Motor neuron (in vitro differentiated cells): ENCODE results near the gene PPP1R12C. TPM values are rescaled to one million over a fixed set of nuclear protein-coding genes. Genes with fewer than 3 reads are reported as not detected.

Source experiments
- ATAC-seq, 8 experiments: fragments of 200-7000 bp; cut with Tn5 transposase; replicated peaks in 6 of 8; 2 replicates each; pipeline ENCODE4 v1.8.0; 2021; ENCODE audit warnings: mild to moderate bottlenecking in 8 of 8, moderate library complexity in 8 of 8
- H3K27ac ChIP-seq, 2 donors: fragments of 250-450 bp; sonication (Bioruptor Pico); 2 replicates each; pipeline ENCODE4 v1.9.0; 2021; ENCODE audit warnings: antibody characterized with exemption in 2 of 2, mild to moderate bottlenecking in 2 of 2, moderate library complexity in 1 of 2
- H3K4me1 ChIP-seq, 2 donors: fragments of 250-450 bp; sonication (Bioruptor Pico); replicated peaks in 1 of 2; 2 replicates each; pipeline ENCODE4 v1.6.1; 2021; ENCODE audit warnings: antibody characterized with exemption in 2 of 2, mild to moderate bottlenecking in 2 of 2, moderate library complexity in 1 of 2
- H3K4me3 ChIP-seq, 5 donors: fragments of 250-450 bp; sonication (Bioruptor Pico); 2 replicates each; pipeline ENCODE4 v1.9.0; 2021; ENCODE audit warnings: antibody characterized with exemption in 5 of 5, mild to moderate bottlenecking in 5 of 5, moderate library complexity in 4 of 5
- WGBS, 10 experiments: fragments of 450-650 bp; shearing (Covaris generic); methylation state at CpG; one replicate each; pipeline ENCODE4 v1.0.0; 2022; 5-methylcytosine and 5-hydroxymethylcytosine counted together
- in situ Hi-C, 9 experiments: fragments of 400-800 bp; cut with MboI; loops; one replicate each; pipeline ENCODE4 v1.15.0; 2021; ENCODE audit warnings: low sequenced_read_pairs in 9 of 9, low pct_unique_long_range_greater_than_20kb in 2 of 9; ENCODE audit not compliant: unreplicated experiment in 9 of 9
- total RNA-seq, 8 experiments: library from RNA; unstranded; fragments of 300-600 nt; gene quantifications; 2 replicates each; pipeline versions ENCODE4 v1.2.3 to v1.2.4, GENCODE V29; 2022

Gene PPP1R12C
- total RNA-seq, 8 experiments from 2014 or later, result 16.6 to 66.3 (median 36.7) TPM

DNA sequence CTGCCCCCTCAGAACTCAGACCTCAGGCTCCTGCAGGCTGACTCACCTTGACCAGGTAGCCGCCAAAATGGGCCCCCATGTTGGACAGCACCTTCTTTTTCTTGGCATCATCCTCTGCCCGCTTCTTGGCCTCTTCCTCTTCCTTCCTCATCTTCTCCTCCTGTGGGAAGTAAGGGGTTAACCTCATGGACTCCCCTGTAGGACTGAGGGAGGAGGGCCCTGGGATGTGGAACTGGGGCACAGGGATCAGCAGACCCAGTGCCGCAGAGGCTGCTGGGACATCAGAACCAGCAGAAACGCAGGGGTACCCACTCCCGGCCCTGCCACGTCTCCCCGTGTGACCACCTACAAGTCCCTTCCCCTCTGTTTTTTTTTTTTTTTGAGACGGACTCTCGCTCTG lies 20.5 kb upstream of the PPP1R12C start:
- Histone ChIP-seq H3K4me1 (peaks cover 8 to 10% of the 10 kb centered on the region in 2 donors), H3K4me3 (no peak overlapping the region), H3K27ac (no peak overlapping the region)
- WGBS, 10 experiments, result 80 to 100% (median 100%) methylated on average over 1 of the region's 9 CpGs; no CpG with 5 or more reads in 7 of the 10 experiments
- in situ Hi-C loops, result loop anchor here in 6 of 9 experiments (25.0 kb wide), 4 partner anchors 274 to 499 kb away; partner anchors contain the start of genes UBE2S (in 5 of the 6), CCDC106 (in 3 of the 6), ZNF580 (in 3 of the 6) and ZNF581 (in 3 of the 6)
- no peak for ATAC-seq

DNA sequence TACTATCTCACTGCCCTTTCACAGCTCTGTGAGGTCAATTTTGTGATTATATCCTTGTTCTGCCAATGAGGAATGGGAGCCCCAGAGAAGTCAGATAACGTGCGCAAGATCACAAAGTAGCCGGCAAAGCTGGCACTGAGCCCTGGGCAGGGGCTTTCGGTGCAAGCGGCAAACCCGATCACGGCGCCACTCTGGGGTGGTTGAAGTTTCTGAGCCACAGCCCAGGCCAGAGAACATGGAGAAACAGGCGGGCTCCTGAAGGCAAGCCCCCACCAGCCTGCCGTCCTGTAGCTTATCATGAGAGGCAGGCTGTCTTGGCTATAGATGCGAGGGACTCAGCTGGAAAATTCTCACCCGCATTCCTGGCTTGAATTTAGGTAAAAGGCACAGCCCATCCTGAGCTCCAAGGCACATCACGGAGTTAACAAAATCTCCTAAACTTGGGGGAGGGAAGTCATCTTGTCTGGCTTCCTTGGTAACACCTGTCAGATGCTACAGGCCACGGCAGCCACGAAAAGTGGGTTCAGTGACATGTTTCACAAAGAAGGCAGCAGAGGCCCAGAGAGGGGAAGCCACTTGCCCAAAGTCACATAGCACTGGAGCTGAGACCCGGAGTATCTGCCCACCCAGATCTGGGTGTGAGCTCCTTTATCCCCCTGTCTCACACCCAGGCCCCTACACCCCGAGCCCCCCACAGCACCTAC lies 19.1 kb upstream of the PPP1R12C start:
- 0 to 95% (median 85%) methylated on average over 1 to 8 of the region's 17 CpGs; no CpG with 5 or more reads in 3 of the 10 experiments for WGBS, 10 experiments
- no peak overlapping the region for H3K4me3 ChIP-seq
- H3K4me1 ChIP-seq, result peaks cover 8 to 10% of the 10 kb centered on the region in 2 donors
- ATAC-seq, result no peak
- no peak overlapping the region for H3K27ac ChIP-seq
- in situ Hi-C loops, result loop anchor here in 6 of 9 experiments (25.0 kb wide), 4 partner anchors 276 to 501 kb away; partner anchors contain the start of genes UBE2S (in 5 of the 6), CCDC106 (in 3 of the 6), ZNF580 (in 3 of the 6) and ZNF581 (in 3 of the 6)

DNA sequence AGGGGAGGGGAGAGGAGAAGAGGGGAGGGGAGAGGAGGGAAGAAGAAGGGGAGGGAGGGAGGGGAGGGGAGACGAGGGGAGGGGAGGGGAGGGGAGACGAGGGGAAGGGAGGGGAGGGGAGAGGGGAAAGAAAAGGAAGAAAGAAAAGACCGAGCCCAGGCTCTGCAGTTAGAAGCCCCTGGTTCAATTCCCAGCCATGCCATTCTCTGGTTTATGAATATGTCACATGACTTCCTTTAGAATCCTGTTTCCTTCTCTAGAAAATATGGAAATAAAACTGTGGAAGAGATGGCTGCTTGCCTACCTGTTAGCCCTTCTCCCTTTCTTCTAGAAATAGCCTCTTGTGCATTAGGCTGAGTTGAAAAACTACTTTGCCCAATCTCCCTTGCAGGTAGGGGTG lies 17.3 kb upstream of the PPP1R12C start:
- no peak overlapping the region for H3K4me3 ChIP-seq
- peaks cover 8 to 10% of the 10 kb centered on the region in 2 donors for H3K4me1 ChIP-seq
- in situ Hi-C loops, result loop anchor here in 6 of 9 experiments (25.0 kb wide), 4 partner anchors 278 to 503 kb away; partner anchors contain the start of genes UBE2S (in 5 of the 6), CCDC106 (in 3 of the 6), ZNF580 (in 3 of the 6) and ZNF581 (in 3 of the 6)
- no peak overlapping the region for H3K27ac ChIP-seq
- WGBS, 10 experiments, result no CpG with 5 or more reads among the region's 3 CpGs
- ATAC-seq, result no peak

DNA sequence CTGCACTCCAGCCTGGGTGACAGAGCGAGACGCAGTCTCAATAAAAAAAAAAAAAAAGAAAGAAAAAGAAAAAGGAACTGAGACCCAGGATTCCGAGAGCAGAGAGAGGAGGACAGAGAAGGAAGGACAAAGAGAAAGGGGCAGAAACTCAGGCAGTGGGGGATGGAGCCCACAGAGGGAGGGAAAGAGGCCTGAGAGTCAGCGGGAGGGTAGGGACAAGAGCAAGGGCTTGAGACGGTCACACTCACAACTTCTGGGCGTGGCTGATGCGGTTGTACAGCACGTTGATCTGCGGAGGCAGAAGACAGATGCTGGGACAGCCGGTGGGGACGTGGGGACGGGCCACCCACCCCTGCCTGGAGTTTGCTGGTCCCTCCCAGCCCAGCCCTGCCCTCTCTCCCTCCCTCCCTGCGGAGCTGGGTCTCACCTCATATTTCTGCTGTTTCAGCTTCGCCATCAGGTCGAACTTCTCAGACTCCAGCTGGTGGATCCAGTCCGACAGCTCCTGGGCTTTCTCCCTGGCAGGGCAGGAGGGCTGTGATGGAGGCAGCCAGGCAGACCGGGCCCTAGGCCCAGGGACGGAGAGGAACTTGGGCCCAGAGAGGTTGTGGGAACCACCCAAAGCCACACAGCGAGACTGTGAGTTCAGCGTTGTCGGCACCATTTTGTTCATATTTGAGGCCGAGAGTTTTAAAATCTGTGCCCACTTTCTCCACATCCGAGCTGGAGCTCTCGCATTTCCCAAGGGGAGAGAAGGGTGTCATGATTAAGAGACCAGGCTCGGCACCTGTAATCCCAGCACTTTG lies 16.4 kb upstream of the PPP1R12C start:
- WGBS, 10 experiments, result 22 to 95% (median 59%) methylated on average over 1 to 12 of the region's 25 CpGs; no CpG with 5 or more reads in 1 of the 10 experiments
- in situ Hi-C loops, result loop anchor here in 6 of 9 experiments (25.0 kb wide), 4 partner anchors 278 to 503 kb away; partner anchors contain the start of genes UBE2S (in 5 of the 6), CCDC106 (in 3 of the 6), ZNF580 (in 3 of the 6) and ZNF581 (in 3 of the 6)
- ATAC-seq, result peak; percentile 24 to 82 (median 68)
- Histone ChIP-seq H3K4me3 (no peak overlapping the region), H3K4me1 (peaks cover 8 to 10% of the 10 kb centered on the region in 2 donors), H3K27ac (no peak overlapping the region)

DNA sequence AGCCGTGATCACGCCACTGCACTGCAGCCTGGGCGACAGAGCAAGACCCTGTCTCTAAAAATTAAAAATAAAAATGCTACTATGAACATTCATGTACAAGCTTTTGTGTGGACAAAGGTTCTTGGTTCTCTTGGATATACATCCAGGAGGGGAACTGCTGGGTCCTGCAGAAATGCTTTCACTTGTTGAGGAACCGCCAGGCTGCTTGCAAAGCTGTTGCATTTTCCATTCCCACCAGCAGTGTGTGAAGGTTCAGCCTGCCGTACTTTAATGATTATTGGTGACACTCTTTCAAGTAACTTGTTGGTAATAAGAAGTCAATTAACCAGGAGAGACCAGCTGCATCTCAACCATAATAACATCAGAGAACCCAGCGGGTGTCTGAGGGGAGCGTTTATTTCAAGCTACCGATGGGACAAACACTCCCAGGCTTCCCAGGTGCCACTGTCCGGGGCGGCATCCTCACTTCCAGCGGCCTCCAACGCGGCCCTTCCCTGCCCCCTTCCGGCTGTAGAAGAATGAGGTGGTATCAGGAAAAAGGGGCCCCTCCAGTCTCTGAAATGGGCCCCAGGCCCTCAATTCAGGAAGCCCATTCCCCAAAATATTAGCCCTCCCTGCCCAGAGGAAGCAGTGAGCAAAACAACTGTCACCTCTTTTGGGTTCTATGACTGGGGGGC lies 15.2 kb upstream of the PPP1R12C start:
- peaks cover 8 to 10% of the 10 kb centered on the region in 2 donors for H3K4me1 ChIP-seq
- H3K4me3 ChIP-seq, result no peak overlapping the region
- 24 to 100% (median 56%) methylated on average over 1 to 11 of the region's 14 CpGs; no CpG with 5 or more reads in 2 of the 10 experiments for WGBS, 10 experiments
- in situ Hi-C loops, result loop anchor here in 6 of 9 experiments (25.0 kb wide), 4 partner anchors 280 to 505 kb away; partner anchors contain the start of genes UBE2S (in 5 of the 6), CCDC106 (in 3 of the 6), ZNF580 (in 3 of the 6) and ZNF581 (in 3 of the 6)
- no peak overlapping the region for H3K27ac ChIP-seq
- peak in 5 of 8 experiments; percentile 25 to 44 (median 40) for ATAC-seq

DNA sequence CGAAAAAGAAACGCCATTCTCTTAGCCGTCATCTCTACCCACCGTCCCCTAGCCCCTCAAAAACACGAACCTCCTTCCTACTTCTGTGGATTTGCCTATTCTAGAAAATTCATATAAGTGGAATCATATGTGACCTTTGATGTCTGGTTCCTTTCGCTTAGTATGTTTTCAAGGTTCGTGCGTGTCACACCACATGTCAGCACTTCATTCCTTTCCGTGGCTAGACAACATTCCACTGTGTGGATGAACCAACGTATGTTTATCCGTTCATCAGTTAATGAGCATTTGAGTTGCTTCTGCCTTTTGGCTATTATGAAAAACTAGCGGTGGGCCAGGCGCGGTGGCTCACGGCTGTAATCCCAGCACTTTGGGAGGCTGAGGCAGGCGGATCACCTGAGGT lies 14.0 kb upstream of the PPP1R12C start:
- no peak for ATAC-seq
- peaks cover 8 to 10% of the 10 kb centered on the region in 2 donors for H3K4me1 ChIP-seq
- in situ Hi-C loops, result loop anchor here in 6 of 9 experiments (25.0 kb wide), 4 partner anchors 281 to 506 kb away; partner anchors contain the start of genes UBE2S (in 5 of the 6), CCDC106 (in 3 of the 6), ZNF580 (in 3 of the 6) and ZNF581 (in 3 of the 6)
- WGBS, 10 experiments, result 10 to 99% (median 60%) methylated on average over 2 to 13 of the region's 16 CpGs; no CpG with 5 or more reads in 2 of the 10 experiments
- H3K27ac ChIP-seq, result no peak overlapping the region
- H3K4me3 ChIP-seq, result no peak overlapping the region

DNA sequence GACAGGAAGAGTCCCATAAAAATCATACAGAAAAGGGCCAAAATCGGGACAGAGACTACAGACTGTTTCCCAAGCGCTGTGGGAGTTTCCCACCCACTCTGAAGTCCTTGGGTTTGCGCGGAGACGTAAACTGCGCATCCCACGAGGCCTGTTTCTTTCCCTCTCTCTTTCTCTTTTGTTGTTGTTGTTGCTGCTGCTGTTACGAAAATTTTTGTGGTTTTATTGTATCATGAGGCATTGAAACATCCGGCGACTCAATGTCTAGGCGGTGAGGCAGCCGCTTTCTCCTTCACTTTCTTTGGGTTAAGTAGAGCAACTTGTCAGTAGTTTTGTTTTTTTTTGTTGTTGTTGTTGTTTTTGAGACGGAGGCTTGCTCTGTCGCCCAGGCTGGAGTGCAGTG lies 1.6 kb upstream of the PPP1R12C start:
- WGBS, 10 experiments, result 83 to 100% (median 93%) methylated on average over 4 to 13 of the region's 14 CpGs; no CpG with 5 or more reads in 2 of the 10 experiments
- H3K27ac ChIP-seq, result no peak overlapping the region
- in situ Hi-C loops, result no loop called here
- H3K4me3 ChIP-seq, result no peak overlapping the region
- no peak for ATAC-seq
- H3K4me1 ChIP-seq, result peaks cover 23 to 28% of the 10 kb centered on the region in 2 donors

DNA sequence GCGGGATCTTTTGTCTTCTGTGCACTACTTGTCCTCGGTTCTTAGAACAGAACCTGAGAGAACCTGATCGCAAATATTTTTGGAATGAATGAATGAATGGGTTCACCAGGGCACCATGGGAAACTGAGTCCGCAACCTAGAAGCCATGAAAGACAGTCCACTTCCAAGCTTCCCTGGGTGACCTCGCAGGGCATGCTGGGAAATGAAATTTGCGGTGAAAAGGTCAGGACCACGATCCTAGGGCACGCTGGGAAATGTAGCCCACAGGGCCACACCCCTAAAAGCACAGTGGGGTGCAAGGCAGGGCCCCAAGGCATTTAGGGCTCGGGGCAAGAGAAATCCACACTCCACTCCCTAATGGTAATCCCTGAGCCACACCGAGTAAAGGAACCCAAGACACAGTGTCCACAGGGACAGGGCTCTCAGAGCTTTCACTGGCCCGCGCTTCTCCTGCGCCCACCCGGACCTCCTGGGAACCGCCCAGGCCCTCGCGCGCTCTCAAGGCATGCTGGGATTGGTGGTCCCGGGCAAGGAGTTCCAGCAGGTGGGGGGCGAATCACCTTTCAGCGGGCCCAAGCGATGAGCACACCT lies 1.1 kb upstream of the PPP1R12C start:
- Histone ChIP-seq H3K4me1 (peaks cover 22 to 29% of the 10 kb centered on the region in 2 donors), H3K27ac (no peak overlapping the region), H3K4me3 (peak overlapping the region; percentile 68 to 92 (median 74))
- peak in 2 of 8 experiments; percentile 0 to 1 for ATAC-seq
- WGBS, 10 experiments, result 0 to 72% (median 19%) methylated on average over 2 to 13 of the region's 22 CpGs; no CpG with 5 or more reads in 1 of the 10 experiments
- in situ Hi-C loops, result no loop called here

DNA sequence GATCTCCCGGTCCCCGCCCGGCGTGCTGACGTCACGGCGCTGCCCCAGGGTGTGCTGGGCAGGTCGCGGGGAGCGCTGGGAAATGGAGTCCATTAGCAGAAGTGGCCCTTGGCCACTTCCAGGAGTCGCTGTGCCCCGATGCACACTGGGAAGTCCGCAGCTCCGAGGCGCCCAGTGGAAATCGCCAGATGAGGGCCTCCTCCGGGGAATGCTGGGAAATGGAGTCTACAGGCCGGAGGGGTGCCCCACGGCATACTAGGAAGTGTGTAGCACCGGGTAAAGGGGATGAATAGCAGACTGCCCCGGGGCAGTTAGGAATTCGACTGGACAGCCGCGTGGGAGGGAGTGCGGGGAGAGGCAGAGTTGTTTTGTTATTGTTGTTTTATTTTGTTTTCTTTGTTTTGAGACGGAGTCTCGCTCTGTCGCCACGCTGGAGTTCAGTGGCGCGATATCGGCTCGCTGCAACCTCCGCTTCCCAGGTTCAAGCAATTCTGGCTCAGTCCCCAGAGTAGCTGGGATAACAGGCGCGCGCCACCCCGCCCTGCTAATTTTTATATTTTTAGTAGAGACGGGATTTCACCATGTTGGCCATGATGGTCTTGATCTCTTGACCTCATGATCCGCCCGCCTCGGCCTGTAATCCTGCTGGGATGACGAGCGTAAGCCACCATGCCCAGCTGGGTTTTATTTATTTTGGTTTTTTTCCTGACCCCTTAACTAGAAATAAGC lies 390 bp upstream of the PPP1R12C start:
- peak overlapping the region; percentile 69 to 75 for H3K27ac ChIP-seq
- 1 to 17% (median 3%) methylated on average over 5 to 21 of the region's 44 CpGs; no CpG with 5 or more reads in 2 of the 10 experiments for WGBS, 10 experiments
- H3K4me1 ChIP-seq, result peaks cover 27 to 35% of the 10 kb centered on the region in 2 donors
- peak overlapping the region; percentile 68 to 92 (median 74) for H3K4me3 ChIP-seq
- in situ Hi-C loops, result no loop called here
- peak; percentile 65 to 94 (median 86) for ATAC-seq

DNA sequence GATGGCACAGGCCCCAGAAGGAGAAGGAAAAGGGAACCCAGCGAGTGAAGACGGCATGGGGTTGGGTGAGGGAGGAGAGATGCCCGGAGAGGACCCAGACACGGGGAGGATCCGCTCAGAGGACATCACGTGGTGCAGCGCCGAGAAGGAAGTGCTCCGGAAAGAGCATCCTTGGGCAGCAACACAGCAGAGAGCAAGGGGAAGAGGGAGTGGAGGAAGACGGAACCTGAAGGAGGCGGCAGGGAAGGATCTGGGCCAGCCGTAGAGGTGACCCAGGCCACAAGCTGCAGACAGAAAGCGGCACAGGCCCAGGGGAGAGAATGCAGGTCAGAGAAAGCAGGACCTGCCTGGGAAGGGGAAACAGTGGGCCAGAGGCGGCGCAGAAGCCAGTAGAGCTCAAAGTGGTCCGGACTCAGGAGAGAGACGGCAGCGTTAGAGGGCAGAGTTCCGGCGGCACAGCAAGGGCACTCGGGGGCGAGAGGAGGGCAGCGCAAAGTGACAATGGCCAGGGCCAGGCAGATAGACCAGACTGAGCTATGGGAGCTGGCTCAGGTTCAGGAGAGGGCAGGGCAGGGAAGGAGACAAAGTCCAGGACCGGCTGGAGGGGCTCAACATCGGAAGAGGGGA lies 1.1 kb downstream of the PPP1R12C start:
- ATAC-seq, result peak; percentile 16 to 43 (median 32)
- Histone ChIP-seq H3K27ac (peak overlapping the region; percentile 13 to 15), H3K4me1 (peaks cover 27 to 35% of the 10 kb centered on the region in 2 donors), H3K4me3 (peak overlapping the region; percentile 68 to 92 (median 74))
- in situ Hi-C loops, result no loop called here
- WGBS, 10 experiments, result 0 to 20% (median 2%) methylated on average over 1 to 19 of the region's 25 CpGs
